Measurements from ENCODE around the gene USP34.
"Not testable (repeated sequence)": the region's sequence is repeated elsewhere in the genome, so short reads cannot be mapped to it uniquely, and the experiment has no call there.

The USP34 gene

GRCh38 chr2:61461404-61461803 lies 9.5 kb downstream of the USP34 start:
- DNase-seq (ENCODE audit: low read depth in 4 of 4, low spot score in 1 of 4): no peak

- no peak for DNase-seq (ENCODE audit: low read depth in 4 of 4, low spot score in 1 of 4)
Observed at GRCh38 chr2:61460163-61460562, 10.7 kb downstream of the USP34 start.

- DNase-seq (ENCODE audit: low read depth in 4 of 4, low spot score in 1 of 4): no peak
Observed at GRCh38 chr2:61456746-61457420, 14.0 kb downstream of the USP34 start.

- DNase-seq (ENCODE audit: low read depth in 4 of 4, low spot score in 1 of 4): no peak
Observed at GRCh38 chr2:61456070-61456745, 14.7 kb downstream of the USP34 start.

- DNase-seq (ENCODE audit: low read depth in 4 of 4, low spot score in 1 of 4): not testable (repeated sequence)
Observed at GRCh38 chr2:61454972-61455371, 15.9 kb downstream of the USP34 start.

- no peak for DNase-seq (ENCODE audit: low read depth in 4 of 4, low spot score in 1 of 4)
Observed at GRCh38 chr2:61454383-61454782, 16.5 kb downstream of the USP34 start.

- no peak for DNase-seq (ENCODE audit: low read depth in 4 of 4, low spot score in 1 of 4)
Observed at GRCh38 chr2:61452392-61452791, 18.5 kb downstream of the USP34 start.

- no peak for DNase-seq (ENCODE audit: low read depth in 4 of 4, low spot score in 1 of 4)
Observed at GRCh38 chr2:61451178-61451577, 19.7 kb downstream of the USP34 start.

GRCh38 chr2:61450144-61450543 lies 20.7 kb downstream of the USP34 start:
- no peak for DNase-seq (ENCODE audit: low read depth in 4 of 4, low spot score in 1 of 4)

GRCh38 chr2:61448229-61448628 lies 22.7 kb downstream of the USP34 start:
- no peak for DNase-seq (ENCODE audit: low read depth in 4 of 4, low spot score in 1 of 4)

GRCh38 chr2:61446971-61447370 lies 23.9 kb downstream of the USP34 start:
- DNase-seq (ENCODE audit: low read depth in 4 of 4, low spot score in 1 of 4): not testable (repeated sequence)

- DNase-seq (ENCODE audit: low read depth in 4 of 4, low spot score in 1 of 4): no peak
Observed at GRCh38 chr2:61443342-61444041, 27.4 kb downstream of the USP34 start.

GRCh38 chr2:61439241-61440002 lies 31.5 kb downstream of the USP34 start:
- DNase-seq (ENCODE audit: low read depth in 4 of 4, low spot score in 1 of 4): no peak

GRCh38 chr2:61438670-61439069 lies 32.2 kb downstream of the USP34 start:
- DNase-seq (ENCODE audit: low read depth in 4 of 4, low spot score in 1 of 4): no peak

- no peak for DNase-seq (ENCODE audit: low read depth in 4 of 4, low spot score in 1 of 4)
Observed at GRCh38 chr2:61437170-61437569, 33.7 kb downstream of the USP34 start.

GRCh38 chr2:61436092-61436491 lies 34.8 kb downstream of the USP34 start:
- no peak for DNase-seq (ENCODE audit: low read depth in 4 of 4, low spot score in 1 of 4)

- DNase-seq (ENCODE audit: low read depth in 4 of 4, low spot score in 1 of 4): no peak
Observed at GRCh38 chr2:61435291-61435690, 35.6 kb downstream of the USP34 start.

GRCh38 chr2:61434314-61434713 lies 36.6 kb downstream of the USP34 start:
- DNase-seq (ENCODE audit: low read depth in 4 of 4, low spot score in 1 of 4): no peak

- DNase-seq (ENCODE audit: low read depth in 4 of 4, low spot score in 1 of 4): no peak
Observed at GRCh38 chr2:61433606-61434005, 37.3 kb downstream of the USP34 start.

GRCh38 chr2:61432990-61433389 lies 37.9 kb downstream of the USP34 start:
- DNase-seq (ENCODE audit: low read depth in 4 of 4, low spot score in 1 of 4): no peak

- DNase-seq (ENCODE audit: low read depth in 4 of 4, low spot score in 1 of 4): no peak
Observed at GRCh38 chr2:61431345-61431744, 39.5 kb downstream of the USP34 start.

Measured in stimulated activated CD4-positive, alpha-beta T cell treated with anti-CD3 and anti-CD28 coated beads, Interleukin-1b, Interleukin-23, amount 100 ng/mL, for 24 hours (primary cell).